Mesendoderm (in vitro differentiated cells): ENCODE results near the gene ANKS1A. TPM values are rescaled to one million over a fixed set of nuclear protein-coding genes. Genes with fewer than 3 reads are reported as not detected.

ENCODE experiments used
- small RNA-seq: library from polyadenylated mRNA; stranded (forward); fragments of <200 nt; extraction: miRNeasy Mini kit (QIAGEN cat#:217004); gene quantifications from one replicate; pipeline ENCODE3, GENCODE V24; 2013; ENCODE audit not compliant: insufficient read depth

Gene ANKS1A

Small RNA genes within 50 kb of the gene (small RNA-seq; reads per million reads assigned to genes)
- not detected for gene AL138721.1
